HG03558 (cell line): ENCODE measurements around the gene TMEM87B.

Experiments used
- ATAC-seq: cut with Tn5 transposase; IDR thresholded peaks from one replicate; pipeline ENCODE4 v1.9.1; 2021; ENCODE audit warnings: moderate number of reproducible peaks; ENCODE audit not compliant: unreplicated experiment; ENCODE audit errors: extremely low read depth

Gene TMEM87B, protein sequence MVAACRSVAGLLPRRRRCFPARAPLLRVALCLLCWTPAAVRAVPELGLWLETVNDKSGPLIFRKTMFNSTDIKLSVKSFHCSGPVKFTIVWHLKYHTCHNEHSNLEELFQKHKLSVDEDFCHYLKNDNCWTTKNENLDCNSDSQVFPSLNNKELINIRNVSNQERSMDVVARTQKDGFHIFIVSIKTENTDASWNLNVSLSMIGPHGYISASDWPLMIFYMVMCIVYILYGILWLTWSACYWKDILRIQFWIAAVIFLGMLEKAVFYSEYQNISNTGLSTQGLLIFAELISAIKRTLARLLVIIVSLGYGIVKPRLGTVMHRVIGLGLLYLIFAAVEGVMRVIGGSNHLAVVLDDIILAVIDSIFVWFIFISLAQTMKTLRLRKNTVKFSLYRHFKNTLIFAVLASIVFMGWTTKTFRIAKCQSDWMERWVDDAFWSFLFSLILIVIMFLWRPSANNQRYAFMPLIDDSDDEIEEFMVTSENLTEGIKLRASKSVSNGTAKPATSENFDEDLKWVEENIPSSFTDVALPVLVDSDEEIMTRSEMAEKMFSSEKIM

DNA sequence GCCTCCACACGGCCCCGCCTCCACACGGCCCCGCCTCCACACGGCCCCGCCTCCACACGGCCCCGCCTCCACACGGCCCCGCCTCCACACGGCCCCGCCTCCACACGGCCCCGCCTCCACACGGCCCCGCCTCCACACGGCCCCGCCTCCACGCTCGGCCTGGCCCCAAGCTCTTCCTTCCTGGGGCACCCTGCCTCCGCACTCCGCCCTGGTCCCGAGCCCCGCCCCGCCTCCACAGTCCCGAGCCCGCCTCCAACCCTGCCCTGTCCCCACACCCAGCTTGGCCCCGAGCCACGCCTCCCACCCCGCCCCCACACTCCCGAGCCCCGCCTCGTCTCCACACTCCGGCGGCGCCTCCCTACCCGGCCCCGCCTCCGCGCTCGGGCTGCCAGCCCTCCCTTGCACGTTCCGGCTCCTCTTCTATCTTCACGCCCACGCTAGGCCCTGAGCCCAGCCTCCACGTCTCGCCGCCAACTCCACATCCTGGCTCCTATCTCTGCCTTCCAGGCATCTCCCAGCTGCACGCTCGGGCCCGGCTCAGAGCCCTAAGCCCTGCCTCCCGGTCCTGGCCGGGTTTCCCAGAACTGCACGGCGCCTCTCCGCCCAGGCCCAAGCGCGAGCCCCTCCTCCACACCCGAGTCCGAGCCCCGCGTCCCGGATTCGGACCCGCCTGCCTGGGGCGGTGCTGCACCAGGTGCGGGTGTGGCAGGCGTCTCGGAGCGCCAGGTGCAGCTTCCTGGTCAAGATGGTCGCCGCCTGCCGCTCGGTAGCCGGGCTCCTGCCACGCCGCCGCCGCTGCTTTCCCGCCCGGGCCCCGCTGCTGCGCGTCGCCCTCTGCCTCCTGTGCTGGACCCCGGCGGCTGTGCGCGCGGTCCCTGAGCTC, at the start of gene TMEM87B:
TMEM87B (plus strand) TSS at position 423 of the 883 bp plus-strand sequence; CDS start at position 746, 323 bp downstream.
- ATAC-seq, result peak; percentile 51

GRCh38 chr2:112005406-112006075, 49.5 kb upstream of the TMEM87B start:
- no peak for ATAC-seq

GRCh38 chr2:112006076-112006410, 49.0 kb upstream of the TMEM87B start:
- no peak for ATAC-seq

DNA sequence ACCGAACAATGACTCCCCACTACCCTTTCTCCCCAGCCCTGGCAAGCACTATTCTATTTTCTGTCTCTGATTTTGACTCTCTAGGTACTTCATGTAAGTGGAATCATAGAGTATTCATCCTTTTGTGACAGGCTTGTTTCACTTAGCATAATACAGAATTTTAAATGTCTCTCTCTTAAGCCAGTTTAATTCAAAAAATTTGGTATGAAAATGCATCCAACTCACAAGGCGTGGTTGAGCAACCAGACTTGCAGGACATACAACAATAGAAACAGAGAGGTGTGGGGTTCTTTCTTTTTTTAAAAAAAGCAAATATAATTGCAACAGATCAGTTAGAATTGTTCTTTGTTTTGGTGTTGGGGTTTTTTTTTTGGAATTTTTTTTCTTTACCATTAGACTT, 47.6 kb upstream of the TMEM87B start:
- ATAC-seq, result no peak

- no peak for ATAC-seq
These were observed 46.1 kb upstream of the TMEM87B start for GRCh38 chr2:112008910-112009485.

GRCh38 chr2:112010751-112011150, 44.3 kb upstream of the TMEM87B start:
- no peak for ATAC-seq

DNA sequence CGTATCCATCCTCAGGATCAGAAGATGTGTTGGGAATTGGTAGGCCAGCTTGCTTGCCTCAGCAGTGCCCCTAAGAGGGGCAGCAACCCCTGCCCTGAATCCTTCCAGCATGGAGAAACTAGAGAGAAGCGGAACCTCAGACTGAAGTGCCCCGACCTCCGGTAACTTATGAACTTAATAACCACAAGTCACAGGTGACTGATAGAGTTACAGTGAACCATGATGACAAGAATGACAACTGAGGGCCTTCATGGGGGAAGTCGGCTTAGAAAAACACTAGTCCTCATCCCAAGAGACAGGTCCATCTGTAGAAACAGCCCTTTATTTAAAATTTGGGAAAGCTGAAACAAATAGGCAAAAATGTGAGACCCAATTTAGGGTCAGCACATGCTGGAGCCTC, 42.5 kb upstream of the TMEM87B start:
- no peak for ATAC-seq

GRCh38 chr2:112018846-112019245, 36.2 kb upstream of the TMEM87B start:
- ATAC-seq, result no peak

DNA sequence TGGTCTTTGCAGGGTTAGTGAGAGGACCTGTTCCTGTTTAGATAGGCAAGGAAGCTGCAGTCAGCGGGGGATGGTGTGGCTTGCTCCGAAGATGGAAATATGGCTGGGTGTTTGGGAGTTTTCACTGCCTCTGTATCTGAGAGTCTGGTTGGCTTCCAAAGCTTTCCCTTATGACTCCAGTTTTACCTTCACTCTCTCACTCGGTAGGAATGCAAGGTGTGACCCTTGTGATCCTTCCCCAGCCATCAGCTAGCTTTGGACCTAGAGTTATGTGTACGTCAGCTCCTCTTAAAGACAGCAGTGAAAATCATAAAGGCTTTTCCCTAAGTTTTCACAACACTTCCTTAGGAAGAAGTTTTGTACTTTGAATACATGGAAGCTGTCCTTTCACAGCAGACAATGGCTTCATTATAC, 35.5 kb upstream of the TMEM87B start:
- no peak for ATAC-seq

DNA sequence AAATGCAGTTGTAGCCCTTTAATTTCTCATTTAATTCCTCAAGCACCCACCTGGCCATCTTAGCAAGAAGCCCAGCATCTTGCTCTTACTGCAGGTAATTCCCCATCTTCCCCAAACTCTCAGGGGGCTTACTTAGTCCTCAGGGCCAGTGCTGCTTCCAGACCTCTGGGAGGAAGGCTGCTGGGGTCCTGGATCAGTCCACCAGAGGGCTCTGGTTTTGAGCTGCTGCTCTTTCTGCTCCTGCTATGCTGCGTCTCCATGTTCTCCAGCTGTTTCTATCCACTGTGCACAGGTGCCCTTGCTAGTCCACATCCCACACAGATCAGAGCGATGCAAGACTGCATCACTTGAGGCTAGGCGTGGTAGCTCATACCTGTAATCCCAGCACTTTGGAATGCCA, 34.5 kb upstream of the TMEM87B start:
- ATAC-seq, result no peak

DNA sequence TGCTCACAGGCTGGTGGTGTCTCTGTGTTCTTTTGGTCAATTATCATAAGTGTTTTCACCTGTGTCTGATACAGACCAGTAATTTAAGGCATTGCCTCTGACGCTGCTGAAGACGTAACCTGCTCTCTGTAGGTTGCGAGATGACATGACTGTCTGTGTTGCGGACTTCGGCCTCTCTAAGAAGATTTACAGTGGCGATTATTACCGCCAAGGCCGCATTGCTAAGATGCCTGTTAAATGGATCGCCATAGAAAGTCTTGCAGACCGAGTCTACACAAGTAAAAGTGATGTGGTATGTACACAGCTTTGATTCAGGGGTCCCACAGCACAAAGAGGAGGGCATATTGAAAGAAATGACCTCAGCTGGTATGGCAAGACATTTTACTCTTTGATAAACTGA, 33.8 kb upstream of the TMEM87B start:
- ATAC-seq, result no peak

DNA sequence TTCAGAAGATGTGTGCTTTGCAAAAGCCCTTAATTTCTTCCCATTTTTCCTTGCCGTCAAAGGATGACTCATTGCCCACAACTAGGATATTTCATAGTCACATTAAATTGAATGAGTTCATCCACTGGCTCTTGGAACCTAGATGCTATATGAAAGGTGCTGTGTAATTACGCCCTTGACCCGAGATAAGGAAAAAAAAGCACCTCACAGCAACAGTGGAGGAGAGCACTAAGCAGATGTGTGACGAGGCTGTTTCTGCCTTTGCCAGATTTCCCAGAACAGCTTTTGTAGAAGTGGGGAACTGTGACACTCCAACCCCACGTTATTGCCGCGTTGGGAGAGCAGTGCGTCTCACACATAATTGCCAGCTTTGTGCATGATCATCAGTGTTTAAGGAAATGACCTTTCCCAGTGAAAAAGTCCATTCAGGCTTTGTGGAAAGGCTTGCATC, 33.3 kb upstream of the TMEM87B start:
- no peak for ATAC-seq

DNA sequence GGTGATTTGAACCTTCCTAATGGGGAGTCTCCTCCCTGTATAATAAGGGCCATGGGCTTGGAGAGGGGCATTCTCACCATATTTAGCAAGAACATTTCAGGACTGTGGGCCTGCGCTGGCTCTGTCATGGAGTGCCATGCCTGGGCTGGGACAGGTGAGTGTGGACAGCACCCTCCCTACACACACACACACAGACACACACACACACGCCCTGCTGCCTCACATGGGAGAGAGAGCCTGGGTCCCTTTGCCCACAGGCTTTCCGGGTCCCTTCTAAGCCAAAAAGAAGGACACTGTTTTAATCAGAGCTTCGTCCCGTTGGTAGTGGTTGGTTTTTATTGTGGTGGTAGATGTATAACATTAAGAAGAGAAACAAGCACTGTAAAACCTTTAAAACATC, 31.4 kb upstream of the TMEM87B start:
- no peak for ATAC-seq

DNA sequence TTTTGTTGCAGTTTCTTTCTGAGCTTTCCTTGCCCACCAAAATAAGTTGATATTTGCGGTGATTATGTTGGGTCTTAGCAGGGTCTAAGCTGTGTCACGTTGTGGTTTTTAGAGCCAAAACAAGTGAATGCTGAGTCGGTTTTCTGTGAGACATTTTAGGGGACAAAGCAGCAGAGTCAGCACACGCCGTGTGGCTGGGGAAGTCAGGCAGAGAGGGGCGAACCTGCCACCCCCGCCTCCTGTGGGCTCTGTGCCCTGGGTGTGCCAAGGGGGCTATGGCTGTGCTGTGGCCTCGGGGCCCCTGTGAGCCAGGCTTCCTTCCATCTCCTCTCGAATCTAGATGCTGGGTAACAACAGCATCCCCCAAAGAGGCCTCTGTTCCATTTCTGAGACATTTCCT, 30.8 kb upstream of the TMEM87B start:
- no peak for ATAC-seq

DNA sequence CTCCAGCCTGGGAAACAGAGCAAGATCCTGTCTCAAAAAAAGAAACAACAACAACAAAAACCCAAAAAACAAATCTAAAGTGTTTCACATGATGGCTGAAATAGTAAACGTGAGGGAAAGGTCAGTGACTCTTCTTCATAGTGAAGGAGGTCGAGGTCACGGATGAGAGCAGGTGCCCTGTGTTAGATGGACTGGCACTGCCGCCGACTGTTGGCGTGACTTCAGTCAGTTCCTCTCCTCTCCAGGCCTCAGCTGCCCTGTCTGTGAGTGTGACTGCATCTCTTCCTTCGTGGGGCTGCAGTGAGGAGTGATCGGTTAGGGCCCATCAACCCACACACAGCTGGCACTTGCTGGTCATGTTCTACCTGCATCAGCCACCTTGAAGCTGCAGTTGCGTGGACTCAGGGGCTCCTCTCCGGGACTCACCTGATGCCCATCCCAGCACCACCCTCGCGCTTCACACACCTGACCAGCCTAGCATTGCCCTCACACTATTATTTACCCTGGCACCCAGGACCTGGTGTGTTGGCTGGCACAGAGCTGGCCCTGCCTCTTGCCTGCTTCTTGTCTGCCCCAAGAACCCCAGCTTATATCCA, 30.1 kb upstream of the TMEM87B start:
- no peak for ATAC-seq

GRCh38 chr2:112026509-112026908, 28.6 kb upstream of the TMEM87B start:
- ATAC-seq, result no peak

DNA sequence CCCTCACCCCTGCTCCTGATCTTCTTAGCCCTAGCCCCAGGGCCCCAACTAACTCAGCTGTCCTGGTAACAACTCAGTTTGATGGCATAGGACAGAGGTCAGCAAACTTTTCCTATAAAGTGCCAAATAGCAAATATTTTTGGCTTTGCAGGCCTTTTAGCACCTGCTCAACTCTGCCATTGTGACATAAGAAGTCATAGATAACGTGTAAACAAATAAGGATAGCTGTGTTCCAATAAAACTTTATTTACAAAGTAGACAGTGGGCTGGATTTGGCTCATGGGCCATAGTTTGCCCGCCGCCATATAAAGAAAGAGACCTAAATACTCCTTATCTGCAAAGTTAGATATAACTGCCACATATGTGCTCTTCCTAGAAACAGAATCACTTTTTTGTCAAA, 27.3 kb upstream of the TMEM87B start:
- no peak for ATAC-seq

GRCh38 chr2:112029164-112029563, 25.9 kb upstream of the TMEM87B start:
- no peak for ATAC-seq

GRCh38 chr2:112031473-112032223, 23.4 kb upstream of the TMEM87B start:
- no peak for ATAC-seq
